Subcutaneous abdominal adipose tissue (tissue), 5 donors: ENCODE measurements around the gene PIH1D1.
"Not testable (repeated sequence)": the region's sequence is repeated elsewhere in the genome, so short reads cannot be mapped to it uniquely, and the experiment has no call there.

Experiments used
- H3K27ac ChIP-seq: one replicate; pipeline ENCODE4 v1.7.0; 2013; ENCODE audit warnings: low read depth, mild to moderate bottlenecking, inconsistent platforms, low read length, moderate library complexity
- H3K27me3 ChIP-seq, 5 donors: one replicate each; pipeline ENCODE4 v1.7.0; 2013; ENCODE audit warnings: low read length in 5 of 5, inconsistent platforms in 1 of 5; ENCODE audit not compliant: control insufficient read depth in 5 of 5, insufficient read depth in 4 of 5
- H3K36me3 ChIP-seq, 5 donors: one replicate each; pipeline ENCODE4 v1.7.0; 2013; ENCODE audit warnings: low read length in 5 of 5; ENCODE audit not compliant: control insufficient read depth in 5 of 5, insufficient read depth in 5 of 5
- H3K4me1 ChIP-seq, 5 donors: one replicate each; pipeline ENCODE4 v1.7.0; 2013; ENCODE audit warnings: low read length in 5 of 5, mild to moderate bottlenecking in 3 of 5, moderate library complexity in 1 of 5; ENCODE audit not compliant: control insufficient read depth in 5 of 5, insufficient read depth in 5 of 5
- H3K4me3 ChIP-seq, 5 donors: one replicate each; pipeline ENCODE4 v1.7.0; 2013; ENCODE audit warnings: low read length in 5 of 5, low read depth in 1 of 5
- H3K9ac ChIP-seq, 5 donors: one replicate each; pipeline ENCODE4 v1.7.0; 2013; ENCODE audit warnings: low read length in 5 of 5, mild to moderate bottlenecking in 4 of 5, moderate library complexity in 3 of 5
- H3K9me3 ChIP-seq, 5 donors: one replicate each; pipeline ENCODE4 v1.7.0; 2013; ENCODE audit warnings: low read length in 5 of 5; ENCODE audit not compliant: control insufficient read depth in 5 of 5
- donor health status: healthy.
- donor health status: healthy.
- donor health status: healthy.
- donor health status: healthy.
- donor health status: healthy.

The PIH1D1 gene

GRCh38 chr19:49469828-49470614, 18.4 kb upstream of the PIH1D1 start:
- H3K36me3 ChIP-seq, result peaks cover 0 to 23% (median 16%) of the 10 kb centered on the region in 5 donors
- no peak overlapping the region for H3K9ac ChIP-seq
- H3K27ac ChIP-seq, result no peak overlapping the region
- H3K9me3 ChIP-seq, result no peaks in the 10 kb centered on the region
- H3K4me1 ChIP-seq, result peaks cover 1 to 41% (median 26%) of the 10 kb centered on the region in 5 donors
- H3K4me3 ChIP-seq, result no peak overlapping the region
- peaks cover 0 to 2% (median 0%) of the 10 kb centered on the region in 5 donors for H3K27me3 ChIP-seq

GRCh38 chr19:49468746-49469447, 17.3 kb upstream of the PIH1D1 start:
- Histone ChIP-seq H3K27me3 (peaks cover 0 to 2% (median 0%) of the 10 kb centered on the region in 5 donors), H3K9ac (no peak overlapping the region), H3K9me3 (no peaks in the 10 kb centered on the region), H3K4me3 (peak overlapping the region in 1 of 5 donors; percentile 17), H3K27ac (peak overlapping the region; percentile 41), H3K36me3 (peaks cover 0 to 33% (median 25%) of the 10 kb centered on the region in 5 donors), H3K4me1 (peaks cover 1 to 35% (median 19%) of the 10 kb centered on the region in 5 donors)

DNA sequence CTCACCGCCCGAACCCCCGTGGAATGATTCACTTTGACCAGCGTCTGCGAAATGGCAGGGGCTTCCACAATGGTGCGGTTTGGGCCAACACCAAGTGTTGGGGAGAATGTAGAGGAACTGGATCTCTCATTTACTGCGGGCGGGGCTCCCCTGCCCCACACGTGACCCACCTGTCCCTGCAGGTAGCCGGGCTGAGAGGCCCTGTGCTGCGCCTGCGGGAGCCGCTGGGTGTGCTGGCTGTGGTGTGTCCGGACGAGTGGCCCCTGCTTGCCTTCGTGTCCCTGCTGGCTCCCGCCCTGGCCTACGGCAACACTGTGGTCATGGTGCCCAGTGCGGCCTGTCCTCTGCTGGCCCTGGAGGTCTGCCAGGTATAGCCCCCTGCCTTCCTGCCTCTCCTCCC, 16.6 kb upstream of the PIH1D1 start:
- Histone ChIP-seq H3K36me3 (peaks cover 0 to 36% (median 28%) of the 10 kb centered on the region in 5 donors), H3K4me1 (peaks cover 1 to 29% (median 15%) of the 10 kb centered on the region in 5 donors), H3K4me3 (no peak overlapping the region), H3K27ac (peak overlapping the region; percentile 41), H3K9me3 (no peaks in the 10 kb centered on the region), H3K9ac (no peak overlapping the region), H3K27me3 (peaks cover 0 to 2% (median 0%) of the 10 kb centered on the region in 5 donors)

- H3K27ac ChIP-seq, result no peak overlapping the region
- peaks cover 0 to 50% (median 28%) of the 10 kb centered on the region in 5 donors for H3K36me3 ChIP-seq
- H3K4me3 ChIP-seq, result no peak overlapping the region
- H3K9me3 ChIP-seq, result no peaks in the 10 kb centered on the region
- no peaks in the 10 kb centered on the region for H3K27me3 ChIP-seq
- H3K9ac ChIP-seq, result no peak overlapping the region
- H3K4me1 ChIP-seq, result peaks cover 0 to 23% (median 15%) of the 10 kb centered on the region in 5 donors
Measured at GRCh38 chr19:49465371-49465770, 13.8 kb upstream of the PIH1D1 start.

DNA sequence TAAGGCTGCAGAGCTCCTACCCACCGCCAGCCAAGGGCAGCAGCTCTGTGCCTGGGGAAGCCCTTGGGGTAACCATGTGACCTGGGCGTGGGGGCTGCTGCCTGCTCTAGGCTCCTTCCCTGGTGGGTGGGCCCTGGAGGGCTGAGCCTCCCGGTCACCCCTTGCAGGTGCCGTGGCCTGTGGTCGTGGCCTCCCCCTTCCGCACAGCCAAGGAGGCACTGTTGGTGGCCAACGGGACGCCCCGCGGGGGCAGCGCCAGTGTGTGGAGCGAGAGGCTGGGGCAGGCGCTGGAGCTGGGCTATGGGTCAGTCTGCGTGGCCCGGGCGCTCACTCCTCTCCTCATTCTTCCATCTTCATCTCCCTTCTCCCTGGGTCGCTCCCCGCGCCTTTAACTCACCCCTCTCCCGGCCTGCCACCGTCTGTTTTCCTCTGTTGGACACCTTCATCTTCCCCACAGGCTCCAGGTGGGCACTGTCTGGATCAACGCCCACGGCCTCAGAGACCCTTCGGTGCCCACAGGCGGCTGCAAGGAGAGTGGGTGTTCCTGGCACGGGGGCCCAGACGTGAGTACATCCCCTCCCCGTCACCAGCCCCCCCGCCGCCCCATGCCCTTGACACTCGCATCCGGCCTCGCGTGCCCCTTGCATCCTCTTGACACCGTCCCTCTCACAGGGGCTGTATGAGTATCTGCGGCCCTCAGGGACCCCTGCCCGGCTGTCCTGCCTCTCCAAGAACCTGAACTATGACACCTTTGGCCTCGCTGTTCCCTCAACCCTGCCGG, 12.5 kb upstream of the PIH1D1 start:
- no peak overlapping the region for H3K4me3 ChIP-seq
- peaks cover 0 to 59% (median 31%) of the 10 kb centered on the region in 5 donors for H3K36me3 ChIP-seq
- no peaks in the 10 kb centered on the region for H3K27me3 ChIP-seq
- peaks cover 0 to 15% (median 7%) of the 10 kb centered on the region in 5 donors for H3K4me1 ChIP-seq
- no peak overlapping the region for H3K9ac ChIP-seq
- H3K9me3 ChIP-seq, result no peaks in the 10 kb centered on the region
- H3K27ac ChIP-seq, result no peak overlapping the region

DNA sequence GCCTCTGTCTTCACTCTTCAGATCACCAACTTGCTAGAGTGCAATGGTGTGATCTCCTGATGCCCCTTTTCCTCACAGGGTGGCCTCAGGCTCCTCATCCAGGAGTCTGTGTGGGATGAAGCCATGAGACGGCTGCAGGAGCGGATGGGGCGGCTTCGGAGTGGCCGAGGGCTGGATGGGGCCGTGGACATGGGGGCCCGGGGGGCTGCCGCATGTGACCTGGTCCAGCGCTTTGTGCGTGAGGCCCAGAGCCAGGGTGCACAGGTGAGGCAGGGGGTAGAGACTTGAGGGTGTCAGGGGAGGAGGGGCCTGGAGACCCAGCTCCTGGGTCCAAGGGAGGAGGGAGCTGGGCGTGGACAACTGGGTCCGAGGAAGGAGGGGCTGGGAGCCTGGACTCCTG, 10.9 kb upstream of the PIH1D1 start:
- no peaks in the 10 kb centered on the region for H3K27me3 ChIP-seq
- peaks cover 0 to 55% (median 31%) of the 10 kb centered on the region in 5 donors for H3K36me3 ChIP-seq
- H3K27ac ChIP-seq, result no peak overlapping the region
- H3K9ac ChIP-seq, result no peak overlapping the region
- no peaks in the 10 kb centered on the region for H3K9me3 ChIP-seq
- H3K4me3 ChIP-seq, result no peak overlapping the region
- H3K4me1 ChIP-seq, result peaks cover 4 to 21% (median 13%) of the 10 kb centered on the region in 5 donors

DNA sequence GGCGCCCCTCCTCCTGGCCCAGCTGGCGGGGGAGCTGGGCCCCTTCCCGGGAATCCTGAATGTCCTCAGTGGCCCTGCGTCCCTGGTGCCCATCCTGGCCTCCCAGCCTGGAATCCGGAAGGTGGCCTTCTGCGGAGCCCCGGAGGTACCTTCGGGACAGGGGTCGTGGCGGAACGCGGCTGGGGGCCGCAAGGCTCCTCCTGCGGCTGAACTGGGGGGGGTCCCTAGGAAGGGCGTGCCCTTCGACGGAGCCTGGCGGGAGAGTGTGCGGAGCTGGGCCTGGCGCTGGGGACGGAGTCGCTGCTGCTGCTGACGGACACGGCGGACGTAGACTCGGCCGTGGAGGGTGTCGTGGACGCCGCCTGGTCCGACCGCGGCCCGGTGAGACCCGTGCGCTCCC, 10.0 kb upstream of the PIH1D1 start:
- Histone ChIP-seq H3K27ac (no peak overlapping the region), H3K27me3 (no peaks in the 10 kb centered on the region), H3K4me1 (peaks cover 4 to 24% (median 19%) of the 10 kb centered on the region in 5 donors), H3K9me3 (no peaks in the 10 kb centered on the region), H3K36me3 (peaks cover 0 to 50% (median 26%) of the 10 kb centered on the region in 5 donors), H3K9ac (no peak overlapping the region), H3K4me3 (no peak overlapping the region)

GRCh38 chr19:49461130-49461529, 9.5 kb upstream of the PIH1D1 start:
- not testable (repeated sequence) for H3K27ac ChIP-seq, H3K27me3 ChIP-seq, H3K9me3 ChIP-seq, H3K9ac ChIP-seq, H3K4me3 ChIP-seq
- H3K36me3 ChIP-seq, result peaks cover 0 to 47% (median 24%) of the 10 kb centered on the region in 5 donors
- peaks cover 6 to 29% (median 24%) of the 10 kb centered on the region in 5 donors for H3K4me1 ChIP-seq

- Histone ChIP-seq H3K9me3 (no peaks in the 10 kb centered on the region), H3K9ac (no peak overlapping the region), H3K27ac (no peak overlapping the region), H3K27me3 (no peaks in the 10 kb centered on the region), H3K36me3 (peaks cover 0 to 31% (median 12%) of the 10 kb centered on the region in 5 donors), H3K4me3 (no peak overlapping the region), H3K4me1 (peaks cover 10 to 40% (median 33%) of the 10 kb centered on the region in 5 donors)
Measured at GRCh38 chr19:49459388-49459787, 7.8 kb upstream of the PIH1D1 start.
